Hematopoietic multipotent progenitor cell treated with erythropoietin and hydrocortisone succinate and interleukin-3 and kit ligand, for 15 days (in vitro differentiated cells): Measurements from ENCODE around the gene PARD3B.

Experiments used
- DNase-seq: peaks from one replicate; pipeline ENCODE4 v3.0.0-alpha.2; 2015; ENCODE audit warnings: low spot score

PARD3B gene

DNA sequence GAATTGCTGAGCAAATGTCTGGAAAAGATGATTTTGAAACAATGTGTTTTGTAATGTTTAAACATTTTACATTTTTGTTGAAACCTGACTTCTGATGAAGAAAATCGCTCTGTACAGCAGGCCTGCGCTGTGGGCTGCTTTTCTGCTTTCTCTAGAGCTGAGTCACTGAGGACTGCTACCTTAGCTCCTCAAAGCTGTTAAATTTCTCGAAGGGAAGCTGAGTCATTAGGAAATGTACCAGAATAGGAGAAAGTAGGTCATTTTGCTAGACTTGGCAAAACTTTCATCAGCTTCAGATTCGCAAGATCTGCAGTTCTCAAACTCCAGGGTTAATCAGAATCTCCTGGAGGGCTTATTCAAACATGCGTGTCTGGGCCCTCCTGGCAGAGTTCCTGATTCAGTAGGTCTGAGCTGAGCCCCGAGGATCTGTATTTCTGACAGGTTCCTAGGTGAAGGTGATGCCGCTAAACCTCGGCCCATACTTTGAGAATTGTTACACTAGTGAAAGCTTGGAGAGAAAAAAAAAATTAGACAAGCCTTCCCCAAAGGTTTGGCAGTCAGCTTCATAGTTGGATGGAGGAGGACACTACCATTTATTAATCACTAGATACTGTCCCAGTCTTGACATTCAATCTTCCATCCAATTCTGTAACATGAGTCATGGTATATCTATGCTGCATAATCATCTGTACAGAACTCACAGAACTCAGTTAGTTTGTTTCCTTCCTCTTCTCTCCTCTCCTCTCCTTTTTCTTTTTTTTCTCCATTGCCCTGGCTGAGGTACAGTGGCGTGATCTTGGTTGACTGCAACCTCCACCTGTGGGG, 297.6 kb downstream of the PARD3B start:
- DNase-seq = no peak

DNA sequence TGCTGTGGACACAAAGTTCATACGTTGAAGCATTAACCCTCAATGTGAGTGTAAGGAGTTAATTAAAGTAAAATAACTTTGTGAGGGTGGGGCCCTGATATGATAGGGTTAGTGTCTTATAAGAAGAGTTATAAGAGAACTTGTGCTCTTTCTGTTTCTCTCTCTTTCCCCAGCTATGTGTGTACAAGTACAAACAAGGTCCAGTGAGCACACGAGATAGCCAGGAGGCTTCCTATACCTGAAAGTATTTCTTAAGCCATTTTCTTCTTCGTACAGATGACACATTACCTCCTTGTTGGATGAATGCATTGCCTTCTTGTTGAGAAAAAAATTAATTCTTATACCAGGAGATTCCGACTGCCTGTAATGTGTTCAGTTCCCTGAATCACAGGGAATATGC, 301.2 kb downstream of the PARD3B start:
- DNase-seq = no peak

DNA sequence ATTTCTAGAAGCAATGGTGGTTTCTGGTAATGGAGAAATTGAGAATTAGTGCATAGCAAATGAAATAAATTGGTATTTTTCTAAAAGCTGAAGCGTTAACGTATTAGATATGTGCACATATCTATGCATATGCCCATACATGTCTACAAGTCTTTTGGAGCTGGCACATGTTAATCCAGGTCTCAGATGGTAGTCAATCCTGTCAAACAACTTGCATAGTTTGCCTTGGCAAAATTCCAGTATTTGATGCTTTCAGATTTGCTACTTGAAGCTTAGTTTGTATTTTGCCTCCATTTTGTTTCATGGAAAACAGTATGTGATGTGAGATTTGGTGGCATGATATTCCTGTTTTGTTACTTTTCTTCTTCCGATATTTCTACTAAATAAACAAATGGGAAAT, 304.6 kb downstream of the PARD3B start:
- no peak for DNase-seq

DNA sequence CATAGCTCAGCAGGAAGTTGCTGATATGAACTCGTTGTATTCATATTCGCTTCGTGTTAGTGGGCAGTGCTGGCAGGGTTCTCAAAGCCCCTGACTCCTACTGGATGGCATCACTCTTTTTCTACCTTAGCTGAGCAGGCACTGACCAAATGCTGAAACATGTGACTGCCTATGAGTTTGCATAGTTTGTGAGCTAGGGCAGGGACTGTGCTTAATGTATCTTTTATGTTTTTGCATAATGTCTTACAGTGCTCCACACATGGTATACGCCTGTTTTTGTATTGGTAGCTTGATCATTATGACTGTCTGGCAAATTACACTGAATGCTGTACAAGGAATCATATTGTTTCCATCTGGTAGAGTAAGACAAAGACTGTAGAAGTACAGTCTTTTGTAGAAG, 305.3 kb downstream of the PARD3B start:
- DNase-seq = no peak

DNA sequence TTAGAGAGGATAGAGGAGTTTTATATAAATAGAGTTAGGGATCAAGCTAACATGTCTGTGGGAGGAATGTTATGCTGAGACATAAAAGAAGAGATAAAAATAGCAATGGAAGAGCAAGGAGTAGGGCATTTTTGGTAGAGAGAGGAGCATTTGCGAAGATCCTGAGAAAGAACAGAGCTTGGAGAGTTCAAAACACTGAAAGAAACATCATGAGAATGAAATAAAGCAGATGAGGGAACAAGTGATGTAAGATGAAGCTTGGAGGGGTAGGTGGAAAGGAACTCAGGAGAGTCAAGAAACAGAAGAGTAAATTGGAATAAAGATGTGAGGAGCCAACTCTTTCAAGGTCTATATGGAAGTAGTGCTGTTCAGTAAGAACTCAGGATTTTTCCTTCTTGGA, 308.6 kb downstream of the PARD3B start:
- no peak for DNase-seq

DNA sequence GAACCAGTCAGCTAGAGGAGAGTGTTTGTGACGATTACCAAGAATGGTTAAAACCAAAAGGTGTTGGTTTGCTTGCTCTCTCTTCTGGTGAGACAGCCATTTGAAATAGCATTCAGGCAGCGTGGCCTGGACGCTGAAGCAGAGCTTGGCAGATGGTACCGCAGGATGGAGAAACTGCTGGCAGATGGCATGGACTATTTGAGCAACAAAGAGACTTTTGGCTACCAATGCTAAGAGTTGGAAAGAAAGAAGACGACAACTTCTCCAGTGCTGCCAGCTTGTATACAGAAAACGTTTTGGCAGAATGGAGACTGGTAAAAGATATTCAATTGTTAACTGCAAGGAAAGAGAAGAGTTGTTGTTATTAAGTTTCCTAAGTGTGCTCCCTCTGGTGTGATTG, 315.0 kb downstream of the PARD3B start:
- no peak for DNase-seq

DNA sequence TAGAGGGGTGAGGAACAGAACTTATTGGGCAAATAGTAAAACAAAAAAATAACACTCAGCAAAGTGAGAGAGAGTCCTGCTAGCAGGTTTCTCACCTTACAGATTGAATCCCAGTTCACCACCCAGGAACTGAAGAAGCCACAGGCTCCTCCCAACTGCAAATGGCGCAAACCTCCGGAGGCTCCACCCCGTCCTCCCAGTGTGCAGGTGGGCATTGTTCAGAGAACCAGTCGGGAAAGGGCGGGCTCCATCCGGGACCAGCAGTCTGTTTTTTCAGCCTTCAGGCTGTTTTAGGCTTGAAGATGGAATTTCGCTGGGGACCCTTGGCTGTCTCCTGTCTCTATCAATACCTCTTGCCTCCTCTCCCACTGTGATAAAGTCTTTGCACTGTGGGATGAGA, 317.5 kb downstream of the PARD3B start:
- DNase-seq = no peak

DNA sequence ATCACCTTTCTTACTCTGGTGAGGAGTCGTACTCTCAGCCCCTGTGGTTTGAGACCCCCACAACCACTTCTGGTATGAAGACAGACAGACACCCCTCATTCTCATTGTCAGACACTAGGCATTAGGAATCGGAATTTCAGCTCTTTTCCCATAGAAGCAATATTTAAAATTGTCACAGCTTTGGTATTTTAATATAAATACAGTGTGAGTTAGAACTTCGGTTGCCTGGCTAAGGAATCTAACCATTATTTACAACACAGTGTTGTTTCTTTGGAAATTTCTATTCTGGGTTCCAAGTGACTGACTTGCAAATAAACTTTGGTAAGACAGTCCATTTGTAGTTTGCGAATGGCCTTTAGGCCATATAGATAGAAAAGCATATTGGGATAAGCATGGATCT, 318.1 kb downstream of the PARD3B start:
- DNase-seq = no peak

DNA sequence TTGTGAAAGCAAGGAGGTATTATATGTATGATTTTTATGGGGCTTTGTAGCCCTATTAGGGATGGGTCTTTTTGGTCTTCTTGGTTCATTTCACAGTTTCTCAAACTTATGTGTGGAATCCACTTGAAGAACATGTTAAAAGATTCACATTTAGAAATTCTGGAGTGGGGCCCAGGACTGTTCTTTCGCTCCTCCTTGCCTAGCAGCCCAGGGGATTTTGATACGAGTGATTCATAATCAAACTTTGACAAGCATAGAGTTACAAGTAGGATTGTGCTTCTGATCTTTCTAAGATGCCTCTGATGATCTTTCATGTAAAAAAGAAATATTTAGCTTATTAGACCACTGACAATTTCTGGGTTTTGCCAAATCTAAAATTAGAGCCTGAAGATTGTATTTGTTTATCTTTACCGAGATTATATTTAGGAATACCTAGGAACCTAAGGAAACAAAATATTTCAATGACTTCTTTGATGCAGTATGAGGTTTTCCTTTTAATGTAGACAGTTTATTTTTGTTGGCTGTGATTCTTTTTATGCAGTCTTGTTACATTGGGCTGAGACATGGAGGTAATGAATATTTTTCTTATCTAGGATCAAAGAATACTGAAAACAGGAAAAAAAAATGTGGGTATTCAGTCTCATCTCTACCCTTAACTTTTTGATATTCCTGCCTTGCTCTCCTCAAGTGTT, 324.0 kb downstream of the PARD3B start:
- no peak for DNase-seq

DNA sequence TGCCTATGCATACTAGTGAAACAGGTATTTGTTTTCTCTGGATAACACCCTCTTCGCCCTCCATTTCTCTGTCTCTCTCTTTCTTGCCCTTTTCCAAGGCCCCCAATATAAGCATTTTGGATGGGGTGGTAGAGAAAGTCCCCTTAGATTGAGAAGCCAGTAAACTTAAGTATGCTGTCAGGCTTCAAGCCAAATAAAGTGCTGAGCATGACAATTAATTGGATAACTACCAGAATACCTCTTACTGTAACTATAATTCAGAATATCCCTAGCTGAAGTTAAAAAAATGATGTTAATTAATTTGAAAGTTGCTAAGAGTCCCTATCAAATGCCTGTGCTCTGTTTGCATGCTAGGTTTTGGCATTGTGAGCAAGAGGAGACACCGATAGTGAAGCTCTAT, 324.8 kb downstream of the PARD3B start:
- DNase-seq = no peak

DNA sequence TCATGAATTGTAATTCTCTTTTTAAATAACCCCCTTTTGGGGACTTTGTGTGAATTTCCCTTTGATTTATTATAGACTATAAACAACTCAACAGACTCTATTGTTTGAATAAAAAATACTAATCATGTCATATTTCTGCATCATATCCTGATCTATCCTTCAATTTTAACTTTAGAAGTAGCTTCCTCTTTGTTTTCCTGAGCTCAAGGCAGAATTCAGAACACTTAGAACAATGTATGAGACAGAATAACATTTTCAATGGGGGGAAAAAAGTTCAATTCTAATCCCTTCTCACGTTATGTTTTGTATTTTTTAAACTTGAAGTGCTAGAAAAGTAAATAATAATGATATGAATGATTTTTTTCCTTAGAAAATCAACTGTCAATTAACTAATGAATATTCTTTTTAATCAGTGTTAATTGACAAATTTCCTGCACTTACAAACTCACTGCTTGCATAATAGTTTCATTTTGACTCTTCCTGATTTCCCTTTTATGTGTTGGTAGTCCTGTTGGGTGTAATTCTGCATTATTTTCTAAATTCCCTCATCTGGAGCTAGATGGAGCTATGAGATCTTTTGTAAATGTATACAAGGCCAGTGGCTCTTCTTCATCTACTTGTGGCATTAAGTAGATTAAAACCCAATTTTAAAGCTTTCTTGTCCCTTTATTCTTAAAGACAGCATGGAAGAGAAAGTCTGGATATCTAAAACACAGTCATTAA, 326.1 kb downstream of the PARD3B start:
- DNase-seq = no peak

DNA sequence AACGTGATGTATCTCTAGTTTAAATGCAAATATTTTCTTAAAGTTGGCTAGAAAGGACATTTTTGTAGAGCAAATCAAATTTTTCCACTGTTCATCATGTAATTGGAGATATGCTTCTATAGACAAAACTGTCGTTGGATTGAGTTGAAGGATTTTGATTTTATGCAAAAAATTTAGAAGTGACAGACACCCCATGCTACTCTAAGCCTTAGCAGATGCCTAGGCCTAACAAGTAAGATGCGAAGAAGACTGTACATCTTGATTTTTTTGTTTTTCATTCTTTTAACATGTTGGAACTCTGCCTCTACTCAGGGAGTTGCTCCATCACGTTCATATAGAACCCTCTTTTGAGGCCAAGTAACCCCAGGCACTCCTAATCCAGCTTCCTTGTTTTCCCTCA, 331.0 kb downstream of the PARD3B start:
- no peak for DNase-seq

DNA sequence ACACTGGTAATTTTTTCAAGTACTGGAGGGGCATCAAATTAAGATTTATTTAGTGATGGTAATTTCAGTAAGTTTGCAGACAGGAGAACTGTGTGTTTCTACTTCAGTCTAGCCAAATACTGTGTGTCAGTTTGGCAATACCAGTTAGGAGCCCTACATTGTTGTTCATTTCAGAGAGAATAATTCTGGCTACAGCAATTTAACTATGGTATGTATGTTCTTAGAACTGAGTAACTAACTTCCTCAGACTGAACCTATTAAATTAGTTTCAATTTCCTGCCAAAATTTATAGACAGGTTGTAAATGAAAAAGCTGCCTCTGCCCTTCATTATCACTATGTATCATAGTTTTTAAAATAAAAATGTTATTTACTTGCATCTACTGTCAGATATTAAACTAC, 332.4 kb downstream of the PARD3B start:
- no peak for DNase-seq

DNA sequence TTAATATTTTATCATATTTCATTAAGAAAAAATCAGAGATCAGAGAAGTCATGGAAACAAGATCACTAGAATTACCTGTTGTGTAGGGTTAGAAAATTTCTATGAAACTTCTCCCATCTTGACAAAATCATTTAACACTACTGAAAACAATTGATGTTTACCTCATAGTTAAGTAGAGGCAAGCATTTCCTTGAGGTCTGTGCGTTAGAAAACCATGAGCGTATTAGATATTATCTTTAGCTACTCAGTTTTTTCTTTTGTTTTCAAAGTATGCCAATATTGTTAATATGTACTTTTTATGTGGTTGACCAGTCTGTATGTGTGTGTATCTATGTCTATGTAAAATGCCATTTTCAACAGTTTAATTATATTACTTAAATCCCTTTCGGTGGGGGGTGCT, 335.7 kb downstream of the PARD3B start:
- DNase-seq = no peak

DNA sequence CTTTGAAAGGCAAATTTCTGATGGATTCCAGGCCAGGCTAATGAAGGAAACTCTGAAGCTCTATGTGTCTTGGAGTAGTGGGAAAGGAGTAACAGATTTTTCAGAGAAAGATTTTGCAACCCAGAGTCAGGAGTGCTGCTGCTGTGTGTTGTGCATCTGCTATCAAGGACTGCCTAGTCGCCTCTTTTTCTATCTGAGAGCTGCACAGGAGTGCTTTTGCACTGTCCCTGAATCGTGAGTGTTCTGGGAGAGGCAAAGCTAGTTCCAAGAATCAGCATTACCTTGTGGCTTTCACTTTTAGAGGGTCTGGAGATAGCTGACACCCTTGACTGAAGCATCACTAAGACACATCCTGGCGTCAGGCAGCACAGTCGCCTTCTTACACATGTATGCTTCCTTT, 336.4 kb downstream of the PARD3B start:
- DNase-seq = no peak

DNA sequence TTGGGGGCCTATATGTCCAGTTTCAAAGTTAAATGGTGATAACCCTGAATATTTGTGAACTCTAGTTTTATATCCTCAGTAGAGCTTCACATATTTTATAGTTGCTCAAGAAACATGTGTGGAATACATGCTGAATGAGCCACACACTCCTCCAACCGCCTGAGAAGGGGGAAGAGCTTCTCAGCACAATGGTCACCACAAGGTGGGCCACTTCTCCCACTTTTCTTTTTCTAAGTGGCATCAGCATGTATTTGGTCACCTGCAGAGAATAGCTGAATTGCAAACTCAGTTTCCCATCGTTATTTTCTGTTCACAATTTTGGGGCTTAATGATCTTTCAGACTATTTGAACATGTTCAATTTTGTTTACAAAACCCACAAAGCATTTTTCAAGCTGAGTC, 340.5 kb downstream of the PARD3B start:
- no peak for DNase-seq

DNA sequence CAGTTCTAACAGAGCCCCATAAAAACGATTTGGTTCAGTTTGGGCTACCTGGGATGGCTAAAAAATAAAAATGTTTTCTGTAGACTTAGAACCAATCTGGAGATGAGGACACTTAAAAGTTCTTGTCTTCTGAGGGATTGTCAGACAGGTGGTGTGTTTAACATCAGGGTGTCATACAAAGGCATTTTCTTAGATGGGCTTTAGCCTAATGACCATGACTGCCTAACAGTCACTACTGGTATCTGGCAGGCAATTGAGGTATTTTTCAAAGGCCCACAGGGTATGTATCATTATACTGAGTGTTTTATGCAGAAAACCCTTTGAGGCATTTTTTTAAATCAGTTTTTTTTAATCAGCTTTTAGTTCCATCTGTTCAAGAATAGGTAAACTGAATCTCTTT, 341.4 kb downstream of the PARD3B start:
- no peak for DNase-seq

DNA sequence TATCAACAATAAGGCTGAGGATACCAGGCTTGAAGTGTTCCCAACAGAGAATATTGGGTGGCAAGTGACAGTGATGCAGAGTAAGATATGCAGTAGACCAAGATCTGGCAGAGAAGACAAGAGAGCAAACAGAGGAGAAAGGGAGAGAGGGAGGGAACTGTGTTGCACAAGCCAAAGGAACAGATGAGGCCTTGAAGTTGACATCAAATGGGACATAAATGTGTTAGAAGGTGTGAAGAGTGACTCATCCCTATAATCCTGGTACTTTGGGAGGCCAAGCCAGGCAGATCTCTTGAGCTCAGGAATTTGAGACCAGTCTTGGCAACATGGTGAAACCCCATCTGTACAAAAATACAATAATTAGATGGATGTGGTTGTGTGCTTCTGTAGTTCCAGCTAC, 342.9 kb downstream of the PARD3B start:
- no peak for DNase-seq

DNA sequence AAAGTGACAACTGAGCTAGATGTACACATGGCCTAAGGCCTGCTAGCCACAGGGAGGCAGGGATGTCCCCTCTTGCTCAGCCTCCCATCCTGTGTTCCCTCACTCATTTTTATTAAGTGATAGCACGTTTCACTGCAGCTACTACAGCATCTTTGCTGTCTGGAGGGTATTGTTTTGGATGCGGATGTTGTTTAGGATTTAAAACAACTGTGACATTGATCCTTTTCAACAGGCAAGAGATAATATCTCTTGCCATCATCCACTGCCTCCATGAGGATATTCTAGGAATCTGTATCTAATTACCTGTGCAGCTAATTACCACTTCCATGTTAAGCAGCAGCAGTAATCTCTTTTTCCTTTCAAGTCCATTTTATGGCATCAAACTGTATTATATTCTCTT, 345.4 kb downstream of the PARD3B start:
- no peak for DNase-seq

DNA sequence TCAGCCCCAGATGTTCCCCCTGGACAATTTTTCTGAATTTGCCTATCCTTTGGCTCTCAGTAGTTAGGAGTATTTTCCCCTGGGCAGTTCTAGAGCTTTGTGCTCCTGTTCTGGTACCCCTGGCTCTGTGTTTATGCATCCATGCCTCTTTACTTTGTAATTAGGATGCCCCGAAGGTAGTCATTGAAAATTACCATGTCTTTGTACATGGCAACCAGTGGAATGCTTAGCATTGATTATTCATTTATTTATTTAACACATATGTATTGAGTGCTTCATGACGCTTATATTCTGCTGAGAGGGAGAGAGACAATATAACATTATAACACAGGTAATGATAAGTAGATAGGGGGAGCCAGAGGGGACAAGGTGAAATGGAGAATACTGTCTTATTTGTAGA, 346.5 kb downstream of the PARD3B start:
- no peak for DNase-seq

DNA sequence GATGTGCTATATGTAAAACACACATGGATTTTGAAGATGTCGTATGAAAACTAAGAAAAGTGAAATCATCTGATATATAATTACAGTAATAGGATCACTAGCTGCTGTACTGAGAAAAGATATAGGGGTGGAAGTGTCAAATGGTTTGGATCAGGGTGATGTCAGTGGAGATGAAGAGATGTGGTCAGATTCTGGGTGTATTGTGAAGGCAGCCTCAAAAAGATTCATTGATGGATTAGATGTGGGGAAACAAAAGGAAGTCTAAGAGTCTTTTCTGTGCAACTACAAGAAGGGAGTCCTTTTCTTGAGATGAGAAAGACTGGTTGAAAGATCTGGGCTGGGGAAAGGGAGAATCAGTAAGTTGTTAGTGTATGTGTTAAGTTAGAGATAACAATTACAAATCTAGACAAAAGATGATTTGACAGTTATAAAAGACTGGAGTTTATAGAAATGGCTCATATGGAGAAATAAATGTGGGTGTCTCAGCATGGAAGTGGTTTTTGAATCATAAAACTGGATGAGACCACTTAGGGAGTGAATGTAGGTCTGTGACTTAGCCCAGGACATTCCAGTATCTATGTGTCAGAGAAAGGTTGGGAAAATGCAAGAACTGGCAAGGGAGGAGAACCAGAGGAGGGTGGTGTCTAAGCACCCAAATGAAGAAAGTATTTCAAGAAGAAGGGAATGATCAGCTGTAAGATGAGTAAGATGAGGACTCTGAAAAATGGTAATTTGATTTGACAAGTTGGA, 347.4 kb downstream of the PARD3B start:
- no peak for DNase-seq

DNA sequence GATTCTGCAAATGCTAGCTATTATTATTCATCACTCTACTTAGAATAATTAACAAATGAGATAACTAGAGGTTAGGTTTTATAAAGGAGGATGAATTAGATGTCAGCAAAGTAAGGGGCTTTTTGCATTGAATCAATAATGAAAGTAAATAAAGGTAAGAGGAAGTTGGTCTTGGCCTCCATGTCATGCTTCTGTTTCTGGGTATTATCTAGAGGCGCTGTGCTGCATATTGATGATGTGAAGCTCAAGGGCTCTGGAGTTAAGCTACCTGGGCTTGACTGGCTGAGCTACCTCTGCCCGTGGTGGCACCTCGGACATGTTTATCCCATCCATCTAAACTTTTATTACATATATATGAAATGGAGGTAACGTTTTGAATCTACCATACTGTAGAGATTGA, 350.9 kb downstream of the PARD3B start:
- no peak for DNase-seq

DNA sequence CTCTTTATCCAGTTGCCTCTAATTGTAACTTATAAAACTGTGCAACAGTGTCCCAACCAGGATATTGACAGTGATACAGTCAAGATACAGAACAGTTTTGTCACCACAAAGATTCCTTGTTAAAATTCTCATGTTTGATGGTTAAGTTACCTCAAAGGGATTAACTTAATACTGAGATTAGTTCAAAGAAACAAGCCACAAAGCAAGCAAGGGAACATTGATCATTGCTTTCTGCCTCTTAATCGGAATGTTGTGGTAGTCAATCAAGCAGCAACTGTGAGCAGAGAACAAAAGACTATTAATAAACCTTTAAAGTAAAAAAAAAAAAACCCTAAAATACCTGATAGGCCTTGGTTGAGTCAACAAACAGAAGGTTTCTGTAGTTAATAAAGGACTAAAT, 352.3 kb downstream of the PARD3B start:
- DNase-seq = no peak
